KBM-7 (cell line): ENCODE results near the gene RILPL2.
A peak's percentile ranks its signal among the peaks of the same experiment; 100 is the strongest.
"Not testable (repeated sequence)": the region's sequence is repeated elsewhere in the genome, so short reads cannot be mapped to it uniquely, and the experiment has no call there.

Experiments
- DNase-seq: peaks from one replicate; pipeline ENCODE4 v3.0.0-alpha.2; 2015
- in situ Hi-C: fragments of 300-500 bp; cut with MboI; formaldehyde crosslinking; loops from 2 replicates; pipeline ENCODE4 v1.14.3; 2020; ENCODE audit warnings: low sequenced_read_pairs, low pct_unique_long_range_greater_than_20kb, mixed read lengths

RILPL2 gene

GRCh38 chr12:123453165-123453564, 16.7 kb upstream of the RILPL2 start:
- DNase-seq = peak; percentile 52
- in situ Hi-C loops = no loop called here

DNA sequence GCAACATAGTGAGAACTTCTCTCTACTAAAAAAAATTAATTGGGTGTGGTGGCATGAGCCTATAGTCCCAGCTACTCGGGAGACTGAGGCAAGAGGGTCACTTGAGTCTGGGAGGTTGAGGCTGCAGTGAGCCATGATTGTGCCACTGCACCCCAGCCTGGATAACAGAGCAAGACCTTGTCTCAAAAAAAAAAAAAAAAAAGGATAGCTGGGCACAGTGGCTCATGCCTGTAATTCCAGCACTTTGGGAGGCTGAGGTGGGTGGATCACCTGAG, 15.7 kb upstream of the RILPL2 start:
- peak; percentile 40 for DNase-seq
- in situ Hi-C loops = not testable (repeated sequence)

GRCh38 chr12:123450636-123451035, 14.2 kb upstream of the RILPL2 start:
- in situ Hi-C loops = no loop called here
- DNase-seq = no peak

GRCh38 chr12:123449856-123450255, 13.4 kb upstream of the RILPL2 start:
- no peak for DNase-seq
- in situ Hi-C loops = no loop called here

DNA sequence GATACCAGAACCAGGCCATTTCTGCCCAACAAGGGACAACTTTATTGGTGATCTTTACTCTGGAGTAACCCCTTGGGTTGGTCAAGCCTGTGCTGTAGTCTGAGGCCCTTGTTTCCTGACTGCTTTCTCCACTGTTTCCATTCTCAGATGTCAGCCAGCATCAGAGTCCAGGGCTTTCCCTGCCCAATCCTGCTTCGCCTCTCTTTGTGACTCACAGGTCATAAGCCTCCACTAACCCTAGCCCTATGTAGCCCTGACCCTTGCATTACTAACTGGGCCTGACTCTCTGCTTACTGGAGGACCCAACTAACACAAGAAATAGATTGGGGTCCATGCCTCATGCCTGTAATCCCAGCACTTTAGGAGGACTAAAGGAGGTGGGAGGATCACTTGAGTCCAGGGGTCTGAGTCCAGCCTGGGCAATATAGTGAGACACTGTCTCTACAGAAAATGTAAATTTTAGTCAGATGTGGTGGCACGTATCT, 12.8 kb upstream of the RILPL2 start:
- DNase-seq = no peak
- in situ Hi-C loops = no loop called here

GRCh38 chr12:123446333-123446713, 9.8 kb upstream of the RILPL2 start:
- DNase-seq = no peak

DNA sequence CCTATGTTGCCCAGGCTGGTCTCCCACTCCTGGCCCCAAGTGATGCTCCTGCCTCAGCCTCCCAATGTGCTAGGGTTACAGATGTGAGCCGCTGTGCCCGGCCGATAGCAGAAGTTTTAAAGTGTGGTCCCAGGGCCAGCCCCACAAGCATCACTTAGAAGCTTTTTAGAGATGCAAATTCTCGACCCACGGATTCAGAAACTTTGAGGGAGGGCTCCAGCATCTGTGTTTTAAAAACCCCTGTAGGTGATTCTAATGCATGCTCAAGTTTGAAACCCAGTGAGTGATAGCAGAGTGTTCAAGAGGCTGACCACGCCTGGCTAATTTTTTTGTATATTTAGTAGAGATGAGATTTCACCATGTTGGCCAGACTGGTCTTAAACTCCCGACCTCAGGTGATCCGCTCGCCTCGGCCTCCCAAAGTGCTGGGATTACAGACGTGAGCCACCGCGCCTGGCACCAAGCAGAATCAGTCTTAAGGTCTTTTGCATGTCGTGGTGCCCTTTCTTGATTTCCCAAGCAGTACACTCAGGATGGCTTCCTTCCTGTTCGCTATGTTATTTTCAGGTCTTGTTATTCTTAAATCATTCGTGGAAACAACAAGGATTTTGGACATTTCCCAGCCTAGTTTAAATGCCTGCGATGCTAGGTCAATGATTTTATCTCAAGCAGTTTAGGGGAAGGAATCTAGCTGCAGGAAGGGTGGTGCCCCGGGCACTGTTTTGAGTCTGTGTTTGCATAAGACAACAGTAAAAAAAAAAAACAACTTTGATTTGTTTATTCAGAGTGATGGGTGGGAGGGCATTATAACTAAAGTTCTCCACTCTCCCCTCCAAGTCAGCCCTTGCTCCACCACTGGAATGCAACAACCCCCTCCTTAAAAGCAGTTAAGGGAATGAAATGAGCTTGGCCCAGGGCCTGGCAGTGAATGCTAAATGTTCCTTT, 9.2 kb upstream of the RILPL2 start:
- no peak for DNase-seq
- in situ Hi-C loops = no loop called here

More at GRCh38 chr12:123446333-123446713, 9.8 kb upstream of the RILPL2 start:
- in situ Hi-C loops = no loop called here

DNA sequence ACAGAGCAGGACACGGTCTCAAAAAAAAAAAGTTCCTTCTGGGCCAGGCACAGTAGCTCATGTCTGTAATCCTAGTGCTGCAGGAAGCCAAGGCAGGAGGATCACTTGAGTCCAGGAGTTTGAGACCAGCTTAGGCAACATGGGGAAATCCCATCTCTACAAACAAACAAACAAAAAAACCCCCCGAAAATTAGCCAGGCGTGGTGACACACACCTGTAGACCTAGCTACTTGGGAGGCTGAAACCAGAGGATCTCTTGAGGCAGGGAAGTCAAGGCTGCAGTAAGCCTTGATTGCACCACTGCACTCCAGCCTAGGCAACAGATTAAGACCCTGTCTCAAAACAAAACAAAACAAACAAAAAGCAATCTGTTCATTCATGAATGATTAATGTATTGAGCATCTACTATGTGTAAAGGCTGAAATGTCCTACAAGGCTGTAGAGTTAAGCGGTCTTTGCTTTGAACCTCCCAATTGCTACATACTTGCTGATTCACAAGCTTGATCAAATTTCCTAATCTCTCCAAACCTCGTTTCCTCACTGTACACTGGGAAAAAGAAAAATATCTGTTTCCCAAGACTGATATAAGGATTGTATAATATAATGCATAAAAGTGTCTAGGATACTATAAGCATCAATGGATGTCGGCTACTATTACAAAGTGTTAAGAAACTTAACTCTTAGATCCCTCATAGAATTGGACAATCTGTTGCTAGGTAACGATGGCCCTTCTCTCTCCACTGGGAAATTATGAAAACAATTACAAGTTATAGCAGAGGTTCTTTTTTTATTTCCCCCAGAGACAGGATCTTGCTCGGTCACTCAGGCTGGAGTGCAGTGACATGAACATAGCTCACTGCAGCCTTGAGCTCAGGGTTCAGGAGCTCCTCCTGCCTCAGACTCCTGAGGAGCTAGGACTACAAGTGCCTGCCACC, 7.9 kb upstream of the RILPL2 start:
- in situ Hi-C loops = no loop called here
- DNase-seq = no peak

- in situ Hi-C loops = no loop called here
- DNase-seq = peak; percentile 83
Observed at GRCh38 chr12:123442774-123443173, 6.3 kb upstream of the RILPL2 start.

- in situ Hi-C loops = no loop called here
- no peak for DNase-seq
Observed at GRCh38 chr12:123441523-123442164, 5.2 kb upstream of the RILPL2 start.

DNA sequence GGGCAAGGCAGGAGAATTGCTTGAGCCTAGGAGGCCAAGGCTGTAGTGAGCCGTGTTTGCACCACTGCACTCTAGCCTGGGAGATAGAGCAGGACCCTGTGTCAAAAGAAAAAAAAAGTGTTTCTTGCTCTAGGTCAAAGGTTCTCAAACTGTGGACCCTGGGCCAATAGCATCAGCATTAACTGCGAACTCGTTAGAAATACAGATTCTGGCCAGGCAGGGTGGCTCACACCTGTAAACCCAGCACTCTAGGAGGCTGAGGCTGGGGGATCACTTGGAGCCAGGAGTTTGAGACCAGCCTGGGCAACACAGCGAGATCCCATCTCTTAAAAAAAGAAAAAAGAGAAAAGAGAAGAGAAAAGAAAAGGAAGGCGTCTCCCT, 858 bp downstream of the RILPL2 start:
- in situ Hi-C loops = no loop called here
- DNase-seq = no peak

DNA sequence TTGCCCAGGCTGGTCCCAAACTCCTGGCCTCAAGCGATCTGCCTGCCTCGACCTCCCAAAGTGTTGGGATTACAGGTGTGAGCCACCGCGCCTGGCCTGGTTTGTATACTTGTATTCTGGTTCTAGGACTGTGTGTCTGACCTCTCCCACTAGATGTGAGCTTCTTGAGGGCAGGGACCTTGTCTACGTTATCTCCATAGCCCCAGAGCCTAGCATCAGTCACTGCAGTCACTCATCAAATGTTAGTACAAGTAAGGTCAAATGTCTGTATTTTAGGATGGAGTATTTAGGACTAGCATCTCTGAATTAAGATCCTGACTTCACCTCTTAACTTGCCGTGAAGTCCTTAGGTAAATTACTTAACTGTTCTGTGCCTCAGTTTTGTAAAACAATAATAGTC, 2.9 kb downstream of the RILPL2 start:
- in situ Hi-C loops = no loop called here
- no peak for DNase-seq

GRCh38 chr12:123431951-123432817, 4.3 kb downstream of the RILPL2 start:
- in situ Hi-C loops = not testable (repeated sequence)
- peak; percentile 82 for DNase-seq

GRCh38 chr12:123429101-123429500, 7.4 kb downstream of the RILPL2 start:
- DNase-seq, in situ Hi-C loops: not testable (repeated sequence)

GRCh38 chr12:123428591-123428990, 7.9 kb downstream of the RILPL2 start:
- in situ Hi-C loops = no loop called here

DNA sequence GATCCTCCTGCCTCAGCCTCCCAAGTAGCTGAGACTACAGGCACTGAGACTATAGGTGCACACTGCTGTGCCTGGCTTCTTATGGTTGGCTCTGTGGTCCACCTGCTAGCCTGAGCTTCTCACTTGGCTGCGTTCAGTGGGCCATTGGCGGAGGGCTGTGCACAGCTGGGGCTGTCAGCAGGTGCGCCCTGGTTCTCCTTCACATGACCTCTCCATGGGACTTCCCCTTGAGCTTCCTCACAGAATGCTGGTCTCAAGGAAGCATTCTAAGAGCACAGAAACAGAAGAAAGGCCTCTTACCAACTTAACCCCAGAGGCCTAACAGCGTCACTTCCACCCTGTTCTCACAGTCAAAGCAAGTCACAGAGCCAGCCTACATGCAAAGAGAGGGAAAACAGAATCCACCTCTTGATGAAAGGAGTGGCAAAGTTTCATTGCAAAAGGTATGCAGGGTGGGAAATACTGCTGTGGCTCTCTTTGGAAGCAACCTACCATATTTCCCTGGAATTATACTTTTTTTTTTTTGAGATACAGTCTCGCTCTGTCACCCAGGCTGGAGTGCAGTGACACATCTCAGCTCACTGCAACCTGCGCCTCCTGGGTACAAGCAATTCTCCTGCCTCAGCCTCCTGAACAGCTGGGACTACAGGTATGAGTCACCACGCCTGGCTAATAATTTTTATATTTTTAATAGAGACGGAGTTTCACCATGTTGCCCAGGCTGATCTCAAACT, 9.3 kb downstream of the RILPL2 start:
- in situ Hi-C loops = no loop called here

More at GRCh38 chr12:123428591-123428990, 7.9 kb downstream of the RILPL2 start:
- DNase-seq = no peak

DNA sequence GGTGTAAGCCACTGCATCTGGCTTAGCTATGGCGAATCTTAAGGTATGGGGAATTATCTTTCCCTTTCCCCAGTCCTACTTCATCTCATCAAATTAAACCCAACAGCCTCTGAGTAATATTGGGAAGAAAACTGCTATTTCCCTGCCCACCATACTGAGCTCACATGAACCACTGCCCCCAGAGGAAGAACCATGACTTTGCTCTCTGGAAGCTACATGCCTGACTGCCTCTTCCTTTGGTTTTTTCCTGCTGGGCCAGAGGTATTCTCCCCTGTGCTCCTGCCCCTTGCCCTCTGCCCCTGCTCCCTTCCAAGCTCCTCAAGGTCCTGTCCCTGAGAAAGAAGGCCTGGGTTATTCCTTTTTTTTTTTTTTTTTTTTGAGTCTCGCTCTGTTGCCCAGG, 15.2 kb downstream of the RILPL2 start:
- no peak for DNase-seq
- in situ Hi-C loops = no loop called here

More for the DNA sequence above, 9.3 kb downstream of the RILPL2 start:
- DNase-seq = no peak

DNA sequence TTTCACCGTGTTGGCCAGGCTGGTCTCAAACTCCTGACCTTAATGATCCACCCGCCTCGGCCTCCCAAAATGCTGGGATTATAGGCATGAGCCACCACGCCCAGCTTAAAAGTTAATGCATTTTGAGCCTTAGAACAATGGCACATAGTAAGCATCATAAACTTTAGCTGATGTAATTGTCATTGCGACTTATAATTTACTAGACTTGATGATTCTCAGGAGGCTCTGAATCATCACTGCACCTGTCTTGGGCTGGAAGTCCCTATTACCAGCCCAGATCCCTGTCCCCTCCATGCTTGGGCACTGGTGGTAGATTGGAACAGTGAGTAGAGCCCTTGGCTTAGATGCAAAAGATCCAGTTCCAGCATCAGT, 26.5 kb downstream of the RILPL2 start:
- no peak for DNase-seq
- in situ Hi-C loops = no loop called here
